ENCODE data around the gene ACADVL. TPM values are rescaled to one million over a fixed set of nuclear protein-coding genes. Genes with fewer than 3 reads are reported as not detected.
"Not testable (repeated sequence)": the region's sequence is repeated elsewhere in the genome, so short reads cannot be mapped to it uniquely, and the experiment has no call there.

Gene ACADVL
- total RNA-seq, result 100 to 1,000 TPM; 677 to 996 (median 722) TPM

DNA sequence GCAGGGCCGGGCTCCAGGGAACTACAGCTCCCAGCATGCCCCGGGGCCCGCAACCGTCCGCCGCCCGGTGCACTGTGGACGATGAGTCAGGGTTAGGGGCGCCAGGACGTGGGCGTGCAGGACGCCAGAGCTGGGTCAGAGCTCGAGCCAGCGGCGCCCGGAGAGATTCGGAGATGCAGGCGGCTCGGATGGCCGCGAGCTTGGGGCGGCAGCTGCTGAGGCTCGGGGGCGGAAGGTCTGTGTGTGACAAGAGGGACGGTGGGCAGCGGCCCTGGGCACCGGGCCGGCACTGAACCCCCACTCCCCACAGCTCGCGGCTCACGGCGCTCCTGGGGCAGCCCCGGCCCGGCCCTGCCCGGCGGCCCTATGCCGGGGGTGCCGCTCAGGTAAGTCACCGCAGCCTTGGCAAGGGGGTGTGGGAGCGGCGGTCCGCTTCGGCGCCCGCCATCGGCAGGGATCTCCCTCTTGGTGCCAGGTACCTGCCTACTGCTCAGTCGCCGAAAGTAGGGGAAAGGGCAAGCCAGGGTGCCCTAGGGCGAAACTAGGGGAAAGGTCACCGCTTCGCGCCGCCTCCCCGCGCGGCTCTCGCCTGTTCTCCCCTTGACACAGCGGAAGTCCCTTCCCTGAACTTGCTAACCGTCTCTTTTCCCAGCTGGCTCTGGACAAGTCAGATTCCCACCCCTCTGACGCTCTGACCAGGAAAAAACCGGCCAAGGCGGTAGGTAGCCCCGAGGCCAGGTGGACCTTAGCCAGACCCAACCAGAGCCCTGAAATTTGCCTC, at the start of gene ACADVL, which contains the start of gene DLG4:
Gene ACADVL, plus strand, starts transcription at position 127 of the 781 bp plus-strand sequence. Its CDS starts 47 bp downstream, at position 174.
Gene DLG4, minus strand, starts transcription at position 25 of the 781 bp plus-strand sequence.
- DNase-seq (ENCODE audit: low spot score), result peak; percentile 90
- peak; percentile 84 for ATAC-seq (ENCODE audit: low FRiP score)
- TF ChIP-seq, protein P1, sequence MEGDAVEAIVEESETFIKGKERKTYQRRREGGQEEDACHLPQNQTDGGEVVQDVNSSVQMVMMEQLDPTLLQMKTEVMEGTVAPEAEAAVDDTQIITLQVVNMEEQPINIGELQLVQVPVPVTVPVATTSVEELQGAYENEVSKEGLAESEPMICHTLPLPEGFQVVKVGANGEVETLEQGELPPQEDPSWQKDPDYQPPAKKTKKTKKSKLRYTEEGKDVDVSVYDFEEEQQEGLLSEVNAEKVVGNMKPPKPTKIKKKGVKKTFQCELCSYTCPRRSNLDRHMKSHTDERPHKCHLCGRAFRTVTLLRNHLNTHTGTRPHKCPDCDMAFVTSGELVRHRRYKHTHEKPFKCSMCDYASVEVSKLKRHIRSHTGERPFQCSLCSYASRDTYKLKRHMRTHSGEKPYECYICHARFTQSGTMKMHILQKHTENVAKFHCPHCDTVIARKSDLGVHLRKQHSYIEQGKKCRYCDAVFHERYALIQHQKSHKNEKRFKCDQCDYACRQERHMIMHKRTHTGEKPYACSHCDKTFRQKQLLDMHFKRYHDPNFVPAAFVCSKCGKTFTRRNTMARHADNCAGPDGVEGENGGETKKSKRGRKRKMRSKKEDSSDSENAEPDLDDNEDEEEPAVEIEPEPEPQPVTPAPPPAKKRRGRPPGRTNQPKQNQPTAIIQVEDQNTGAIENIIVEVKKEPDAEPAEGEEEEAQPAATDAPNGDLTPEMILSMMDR (IDR thresholded peaks at IDR 0.05), result no peak

DNA sequence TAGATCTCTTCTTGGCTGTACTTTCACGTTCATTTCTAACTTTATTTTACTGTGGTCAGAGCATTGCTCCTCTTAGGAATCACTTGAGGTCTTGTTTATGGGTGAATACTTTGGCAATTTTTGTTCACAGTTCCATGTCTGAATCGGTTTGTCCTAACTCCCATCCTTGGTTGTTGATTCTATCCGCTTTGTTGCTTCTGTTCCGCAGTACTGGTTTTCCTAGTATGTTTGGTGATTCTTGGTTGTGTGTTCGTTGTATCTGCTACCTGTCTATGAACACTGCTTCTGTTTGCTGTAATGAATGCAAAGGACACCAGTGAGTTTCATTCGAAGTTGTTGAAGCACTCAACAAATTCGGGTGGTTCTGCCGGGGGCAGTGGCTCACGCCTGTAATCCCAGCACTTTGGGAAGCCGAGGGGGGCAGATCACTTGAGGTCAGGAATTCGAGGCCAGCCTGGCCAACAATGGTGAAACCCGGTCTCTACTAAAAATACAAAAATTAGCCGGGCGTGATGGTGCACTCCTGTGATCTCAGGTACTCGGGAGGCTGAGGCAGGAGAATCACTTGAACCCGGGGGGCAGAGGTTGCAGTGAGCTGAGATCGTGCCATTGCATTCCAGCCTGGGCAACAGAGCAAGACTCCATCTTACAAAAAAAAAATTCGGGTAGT, 47.1 kb upstream of the ACADVL start:
- DNase-seq (ENCODE audit: low spot score), result not testable (repeated sequence)

DNA sequence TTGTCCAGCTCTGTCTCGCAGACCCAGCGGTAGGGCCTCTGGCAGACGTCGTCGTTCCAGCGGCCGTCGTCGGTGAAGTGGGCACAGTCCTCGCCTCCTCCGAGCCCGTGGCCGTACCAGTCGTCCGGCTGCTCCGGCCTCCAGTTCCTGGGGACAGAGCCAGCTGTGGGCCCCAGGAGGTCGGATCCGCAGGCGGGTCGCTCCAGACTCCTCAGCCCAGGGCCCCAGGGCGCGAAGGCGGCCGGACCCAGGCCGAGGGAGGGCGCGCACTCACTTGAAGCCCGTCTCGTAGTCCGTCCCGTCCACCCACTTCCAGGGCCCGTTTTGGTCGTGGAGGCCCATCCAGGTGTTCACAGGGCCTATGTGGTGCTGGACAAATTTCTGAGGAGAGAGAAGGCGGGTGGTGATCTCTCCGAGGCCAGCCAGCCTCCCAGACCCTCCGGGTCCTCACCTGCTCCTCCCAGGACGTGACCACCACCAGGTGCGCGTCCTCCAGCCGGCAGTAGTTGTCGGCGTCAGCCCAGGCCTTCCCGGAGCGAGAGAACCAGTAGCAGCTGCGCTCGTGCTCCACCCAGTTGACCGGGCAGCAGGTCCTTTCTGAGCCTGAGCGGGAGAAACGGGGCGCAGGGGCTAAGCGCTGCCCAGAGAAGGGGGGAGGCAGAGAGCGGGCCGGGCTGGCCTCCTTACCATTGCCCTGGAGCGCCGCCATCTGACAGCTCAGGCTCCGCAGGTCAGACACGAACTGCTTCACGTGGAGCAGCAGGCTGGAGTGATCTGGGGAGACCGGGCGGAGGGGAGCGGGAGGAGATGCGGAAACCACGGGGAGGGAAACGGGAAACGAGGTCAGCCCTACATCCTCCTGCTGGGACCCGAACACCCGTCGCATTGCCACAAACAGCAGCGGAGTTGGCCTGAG, 45.8 kb upstream of the ACADVL start:
- ATAC-seq (ENCODE audit: low FRiP score) (peak; percentile 46), DNase-seq (ENCODE audit: low spot score) (no peak)
- TF ChIP-seq, protein P1 (IDR thresholded peaks at IDR 0.05), result no peak

More for the DNA sequence above, 47.1 kb upstream of the ACADVL start:
- not testable (repeated sequence) for ATAC-seq (ENCODE audit: low FRiP score)

DNA sequence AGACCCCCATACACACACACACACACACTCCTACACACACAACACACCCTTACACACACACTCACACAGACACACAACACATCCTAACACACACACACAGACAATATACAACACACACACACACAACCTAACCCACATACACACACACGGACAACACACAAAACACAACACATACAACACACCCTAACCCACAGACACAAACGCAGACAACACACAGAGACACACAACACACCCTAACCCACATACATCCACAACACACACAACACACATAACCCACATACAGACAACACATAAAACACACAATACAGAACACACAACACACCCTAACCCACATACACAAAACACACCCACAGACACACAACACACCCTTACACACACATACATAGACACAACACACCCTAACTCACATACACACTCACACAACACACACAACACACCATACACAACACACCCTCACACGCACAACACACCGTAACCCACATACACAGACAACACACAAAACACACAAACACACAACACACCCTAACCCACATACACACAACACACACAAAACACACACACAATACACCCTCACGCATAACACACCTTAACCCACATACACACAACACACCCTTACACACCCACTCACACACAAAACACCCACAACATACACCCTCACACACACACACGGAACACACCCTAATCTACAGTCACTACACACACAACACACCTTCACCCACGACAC, 45.0 kb upstream of the ACADVL start:
- no peak for DNase-seq (ENCODE audit: low spot score)
- TF ChIP-seq, protein P1 (IDR thresholded peaks at IDR 0.05), result no peak
- ATAC-seq (ENCODE audit: low FRiP score), result no peak

DNA sequence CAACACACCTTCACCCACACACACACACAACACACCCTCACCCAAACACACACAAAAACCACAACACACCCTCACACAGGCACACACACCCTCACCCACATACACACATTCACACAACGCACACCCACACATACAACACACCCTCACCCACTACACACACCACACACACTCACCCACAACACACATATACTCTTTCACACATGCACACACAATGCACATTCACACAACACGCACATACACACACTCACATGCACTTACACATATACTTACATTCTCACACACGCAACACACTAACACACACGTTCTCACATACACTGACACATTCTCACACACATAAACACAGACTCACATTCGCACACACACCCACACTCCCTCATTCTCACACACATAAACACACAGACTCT, 44.4 kb upstream of the ACADVL start:
- TF ChIP-seq, protein P1 (IDR thresholded peaks at IDR 0.05), result no peak
- ATAC-seq (ENCODE audit: low FRiP score), result no peak
- no peak for DNase-seq (ENCODE audit: low spot score)

DNA sequence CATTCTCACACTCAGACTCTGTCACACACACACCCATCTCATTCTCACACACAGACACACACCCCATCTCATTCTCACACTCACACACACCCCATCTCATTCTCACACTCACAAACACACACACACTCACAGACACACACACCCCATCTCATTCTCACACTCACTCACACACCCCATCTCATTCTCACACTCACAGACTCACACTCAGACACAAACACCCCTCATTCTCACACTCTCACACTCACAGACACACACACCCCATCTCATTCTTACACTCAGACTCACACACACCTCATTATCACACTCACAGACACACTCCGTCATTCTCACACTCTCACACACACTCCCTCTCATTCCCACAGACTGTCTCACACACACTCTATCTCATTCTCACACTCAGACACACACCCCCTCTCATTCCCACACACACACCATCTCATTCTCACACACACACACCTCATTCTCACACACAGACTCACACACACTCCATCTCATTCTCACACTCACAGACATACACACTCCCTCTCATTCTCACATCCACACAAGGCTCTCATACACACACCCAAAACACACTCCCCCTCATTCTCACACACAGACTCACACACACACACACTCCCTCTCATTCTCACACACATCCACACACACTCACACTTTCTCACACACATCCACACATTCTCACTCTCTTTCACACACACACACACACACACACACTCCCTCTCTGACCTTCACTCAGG, 43.5 kb upstream of the ACADVL start:
- ATAC-seq (ENCODE audit: low FRiP score) (no peak), DNase-seq (ENCODE audit: low spot score) (no peak)
- TF ChIP-seq, protein P1 (IDR thresholded peaks at IDR 0.05), result no peak
